ENCODE results near the gene HLA-C.

DNA sequence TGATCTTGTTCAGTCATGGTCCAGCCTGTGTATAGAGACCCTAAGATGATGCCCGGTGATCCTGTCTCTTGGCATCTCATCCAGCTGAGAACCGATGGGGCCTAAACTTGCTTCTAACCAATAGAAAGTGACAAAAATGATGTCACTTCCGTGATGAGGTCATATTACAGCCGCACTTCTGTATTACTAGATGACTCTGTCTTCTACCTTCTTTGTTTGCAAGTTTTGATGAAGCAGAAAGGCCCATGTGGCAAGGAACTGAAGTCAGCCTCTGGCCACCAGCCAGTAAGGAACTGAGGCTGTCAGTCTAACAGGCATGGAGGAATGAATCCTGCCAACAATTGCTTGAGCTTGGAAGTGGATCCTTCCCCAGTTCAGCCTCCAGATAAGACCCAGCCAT is 32.8 kb upstream of the HLA-C start:
- TF ChIP-seq, protein P1, sequence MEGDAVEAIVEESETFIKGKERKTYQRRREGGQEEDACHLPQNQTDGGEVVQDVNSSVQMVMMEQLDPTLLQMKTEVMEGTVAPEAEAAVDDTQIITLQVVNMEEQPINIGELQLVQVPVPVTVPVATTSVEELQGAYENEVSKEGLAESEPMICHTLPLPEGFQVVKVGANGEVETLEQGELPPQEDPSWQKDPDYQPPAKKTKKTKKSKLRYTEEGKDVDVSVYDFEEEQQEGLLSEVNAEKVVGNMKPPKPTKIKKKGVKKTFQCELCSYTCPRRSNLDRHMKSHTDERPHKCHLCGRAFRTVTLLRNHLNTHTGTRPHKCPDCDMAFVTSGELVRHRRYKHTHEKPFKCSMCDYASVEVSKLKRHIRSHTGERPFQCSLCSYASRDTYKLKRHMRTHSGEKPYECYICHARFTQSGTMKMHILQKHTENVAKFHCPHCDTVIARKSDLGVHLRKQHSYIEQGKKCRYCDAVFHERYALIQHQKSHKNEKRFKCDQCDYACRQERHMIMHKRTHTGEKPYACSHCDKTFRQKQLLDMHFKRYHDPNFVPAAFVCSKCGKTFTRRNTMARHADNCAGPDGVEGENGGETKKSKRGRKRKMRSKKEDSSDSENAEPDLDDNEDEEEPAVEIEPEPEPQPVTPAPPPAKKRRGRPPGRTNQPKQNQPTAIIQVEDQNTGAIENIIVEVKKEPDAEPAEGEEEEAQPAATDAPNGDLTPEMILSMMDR (IDR thresholded peaks at IDR 0.05; ENCODE audit: insufficient read depth, low read depth, low read length): no peak
- no peak for TF ChIP-seq EZH2 (IDR thresholded peaks at IDR 0.05; ENCODE audit: insufficient read depth, low read length)
